ENCODE results near the gene BRD8.

DNA sequence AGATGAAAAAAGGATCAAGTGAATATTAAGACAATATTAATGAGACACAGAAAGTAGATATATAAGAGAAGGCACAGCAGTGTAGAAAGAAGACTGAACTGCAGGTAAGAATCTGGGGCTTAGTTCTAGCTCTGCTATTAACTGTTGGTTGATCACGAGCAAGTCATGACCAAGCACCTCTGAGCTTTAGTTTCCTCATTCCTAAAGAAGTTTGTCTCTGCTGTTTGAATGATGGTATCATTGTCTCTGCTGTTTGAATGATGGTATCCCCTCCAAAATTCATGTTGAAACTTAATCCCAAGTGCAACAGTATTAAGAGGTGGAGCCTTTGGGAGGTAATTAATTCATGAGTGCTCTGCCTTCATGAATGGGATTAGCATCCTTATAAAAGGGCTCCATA, 36.7 kb downstream of the BRD8 start:
- TF ChIP-seq ZNF274 (IDR thresholded peaks at IDR 0.05; ENCODE audit: low read depth, low read length) (no peak), YY1 (IDR thresholded peaks at IDR 0.05; ENCODE audit: insufficient read depth, insufficient read length) (no peak)

Measured in NT2/D1 (cell line).